ENCODE results near the gene PCSK5. TPM values are rescaled to one million over a fixed set of nuclear protein-coding genes. Genes with fewer than 3 reads are reported as not detected.
"Not testable (repeated sequence)": the region's sequence is repeated elsewhere in the genome, so short reads cannot be mapped to it uniquely, and the experiment has no call there.

Gene PCSK5
- total and polyA plus RNA-seq, 10 donors: 0.28 to 8.1 (median 5.5) TPM

- TF ChIP-seq POLR2A (IDR thresholded peaks at IDR 0.05) (no peak), POLR2AphosphoS5 (IDR thresholded peaks at IDR 0.05) (no peak), CTCF (IDR thresholded peaks at IDR 0.05 in 8 of 11, conservative IDR thresholded peaks at IDR 0.05 in 3 of 11) (no peak)
- Histone ChIP-seq H3K4me3 (no peak overlapping the region), H3K27me3 (replicated peaks in 1 of 7) (no peaks in the 10 kb centered on the region), H3K36me3 (no peaks in the 10 kb centered on the region), H3K27ac (no peak overlapping the region), H3K4me1 (no peaks in the 10 kb centered on the region), H3K9me3 (no peaks in the 10 kb centered on the region)
- intact Hi-C loops (cut with DNase I; ENCODE audit: low total_unique reads): no loop called here
- DNase-seq: no peak
- WGBS, 5 donors: 41 to 62% (median 50%) methylated on average over 6 of the region's 6 CpGs
Measured at GRCh38 chr9:75960551-75960950, 70.1 kb downstream of the PCSK5 start.

- intact Hi-C loops (cut with DNase I; ENCODE audit: low total_unique reads): no loop called here
- no peak overlapping the region for H3K27ac ChIP-seq
- no peaks in the 10 kb centered on the region for H3K36me3 ChIP-seq
- TF ChIP-seq POLR2AphosphoS5 (IDR thresholded peaks at IDR 0.05) (no peak), POLR2A (IDR thresholded peaks at IDR 0.05) (no peak), CTCF (IDR thresholded peaks at IDR 0.05 in 8 of 11, conservative IDR thresholded peaks at IDR 0.05 in 3 of 11) (no peak)
- no peak overlapping the region for H3K4me3 ChIP-seq
- H3K27me3 ChIP-seq (replicated peaks in 1 of 7): no peaks in the 10 kb centered on the region
- no peaks in the 10 kb centered on the region for H3K4me1 ChIP-seq
- DNase-seq: no peak
- H3K9me3 ChIP-seq: no peaks in the 10 kb centered on the region
- 62 to 74% (median 70%) methylated on average over 8 of the region's 8 CpGs for WGBS, 5 donors
Measured at GRCh38 chr9:75962013-75962661, 71.7 kb downstream of the PCSK5 start.

GRCh38 chr9:75962662-75963036, 72.2 kb downstream of the PCSK5 start:
- Histone ChIP-seq H3K36me3 (no peaks in the 10 kb centered on the region), H3K4me1 (no peaks in the 10 kb centered on the region), H3K4me3 (no peak overlapping the region), H3K27me3 (replicated peaks in 1 of 7) (no peaks in the 10 kb centered on the region), H3K9me3 (no peaks in the 10 kb centered on the region), H3K27ac (no peak overlapping the region)
- no peak for DNase-seq
- TF ChIP-seq POLR2A (IDR thresholded peaks at IDR 0.05): no peak
- TF ChIP-seq CTCF (IDR thresholded peaks at IDR 0.05 in 8 of 11, conservative IDR thresholded peaks at IDR 0.05 in 3 of 11): no peak
- no peak for TF ChIP-seq POLR2AphosphoS5 (IDR thresholded peaks at IDR 0.05)
- intact Hi-C loops (cut with DNase I; ENCODE audit: low total_unique reads): no loop called here
- 82 to 93% (median 92%) methylated on average over 4 of the region's 4 CpGs for WGBS, 5 donors

GRCh38 chr9:75963321-75963720, 72.8 kb downstream of the PCSK5 start:
- 85 to 95% (median 91%) methylated on average over 9 of the region's 9 CpGs for WGBS, 5 donors
- H3K27me3 ChIP-seq (replicated peaks in 1 of 7); H3K4me1 ChIP-seq; H3K4me3 ChIP-seq; DNase-seq; H3K27ac ChIP-seq; intact Hi-C loops (cut with DNase I; ENCODE audit: low total_unique reads); H3K9me3 ChIP-seq; H3K36me3 ChIP-seq: not testable (repeated sequence)

GRCh38 chr9:75964427-75964826, 74.0 kb downstream of the PCSK5 start:
- H3K4me3 ChIP-seq: no peak overlapping the region
- 90 to 96% (median 94%) methylated on average over 4 of the region's 4 CpGs for WGBS, 5 donors
- intact Hi-C loops (cut with DNase I; ENCODE audit: low total_unique reads): no loop called here
- no peaks in the 10 kb centered on the region for H3K36me3 ChIP-seq
- DNase-seq: no peak
- H3K9me3 ChIP-seq: no peaks in the 10 kb centered on the region
- H3K4me1 ChIP-seq: no peaks in the 10 kb centered on the region
- H3K27ac ChIP-seq: no peak overlapping the region
- H3K27me3 ChIP-seq (replicated peaks in 1 of 7): no peaks in the 10 kb centered on the region
- no peak for TF ChIP-seq CTCF (IDR thresholded peaks at IDR 0.05 in 8 of 11, conservative IDR thresholded peaks at IDR 0.05 in 3 of 11)
